ENCODE measurements around the gene LCOR.
"Not testable (repeated sequence)": the region's sequence is repeated elsewhere in the genome, so short reads cannot be mapped to it uniquely, and the experiment has no call there.

The LCOR gene

GRCh38 chr10:96922978-96923948, 91.2 kb downstream of the LCOR start:
- DNase-seq (ENCODE audit: low read depth), result no peak
- H3K4me3 ChIP-seq (ENCODE audit: low read depth, low read length), result no peak overlapping the region
- TF ChIP-seq CTCF (IDR thresholded peaks at IDR 0.05; ENCODE audit: control insufficient read depth, extremely low read depth, insufficient read depth), result no peak

- TF ChIP-seq CTCF (IDR thresholded peaks at IDR 0.05; ENCODE audit: control insufficient read depth, extremely low read depth, insufficient read depth), result no peak
- no peak for DNase-seq (ENCODE audit: low read depth)
- H3K4me3 ChIP-seq (ENCODE audit: low read depth, low read length), result no peak overlapping the region
These were observed 92.8 kb downstream of the LCOR start for GRCh38 chr10:96924861-96925260.

GRCh38 chr10:96930469-96930868, 98.4 kb downstream of the LCOR start:
- DNase-seq (ENCODE audit: low read depth), result no peak
- TF ChIP-seq CTCF (IDR thresholded peaks at IDR 0.05; ENCODE audit: control insufficient read depth, extremely low read depth, insufficient read depth), result no peak
- no peak overlapping the region for H3K4me3 ChIP-seq (ENCODE audit: low read depth, low read length)

GRCh38 chr10:96935148-96935547, 103.0 kb downstream of the LCOR start:
- DNase-seq (ENCODE audit: low read depth), result no peak
- no peak for TF ChIP-seq CTCF (IDR thresholded peaks at IDR 0.05; ENCODE audit: control insufficient read depth, extremely low read depth, insufficient read depth)
- H3K4me3 ChIP-seq (ENCODE audit: low read depth, low read length), result no peak overlapping the region

GRCh38 chr10:96935810-96936209, 103.7 kb downstream of the LCOR start:
- DNase-seq (ENCODE audit: low read depth), result no peak
- no peak overlapping the region for H3K4me3 ChIP-seq (ENCODE audit: low read depth, low read length)
- TF ChIP-seq CTCF (IDR thresholded peaks at IDR 0.05; ENCODE audit: control insufficient read depth, extremely low read depth, insufficient read depth), result no peak

- not testable (repeated sequence) for H3K4me3 ChIP-seq (ENCODE audit: low read depth, low read length); DNase-seq (ENCODE audit: low read depth)
These were observed 111.1 kb downstream of the LCOR start for GRCh38 chr10:96943161-96943560.

- no peak for DNase-seq (ENCODE audit: low read depth)
- H3K4me3 ChIP-seq (ENCODE audit: low read depth, low read length), result no peak overlapping the region
- TF ChIP-seq CTCF (IDR thresholded peaks at IDR 0.05; ENCODE audit: control insufficient read depth, extremely low read depth, insufficient read depth), result no peak
These were observed 114.9 kb downstream of the LCOR start for GRCh38 chr10:96947036-96947435.

Data from LNCaP clone FGC (cell line).